Activated naive CD4-positive, alpha-beta T cell treated with anti-CD3 and anti-CD28 coated beads for 36 hours (primary cell): Measurements from ENCODE around the gene ILDR2. TPM values are rescaled to one million over a fixed set of nuclear protein-coding genes. Genes with fewer than 3 reads are reported as not detected.
A peak's percentile ranks its signal among the peaks of the same experiment; 100 is the strongest.

Experiments used
- CTCF ChIA-PET: fragments of 350-600 bp; sonication (Branson Sonifier 250); formaldehyde crosslinking; loops from one replicate; lab custom pipeline; 2021; ENCODE audit warnings: antibody characterized with exemption; lab: Charles Lee
- DNase-seq: peaks from one replicate; pipeline ENCODE4 v3.0.0-alpha.2; 2020
- H3K27ac Mint-ChIP-seq: one replicate; pipeline ENCODE4 v1.8.0; 2021; ENCODE audit warnings: mild to moderate bottlenecking, mixed read lengths
- H3K27me3 Mint-ChIP-seq: one replicate; pipeline ENCODE4 v1.8.0; 2021; ENCODE audit warnings: low read depth, mixed read lengths
- H3K36me3 Mint-ChIP-seq: one replicate; pipeline ENCODE4 v1.8.0; 2021; ENCODE audit warnings: low read depth, mixed read lengths
- H3K4me1 Mint-ChIP-seq: one replicate; pipeline ENCODE4 v1.8.0; 2021; ENCODE audit warnings: low read depth, mixed read lengths
- H3K4me3 Mint-ChIP-seq: one replicate; pipeline ENCODE4 v1.8.0; 2021; ENCODE audit warnings: mild to moderate bottlenecking, moderate library complexity, mixed read lengths
- H3K9me3 Mint-ChIP-seq: one replicate; pipeline ENCODE4 v1.8.0; 2021; ENCODE audit warnings: mixed read lengths
- intact Hi-C: fragments of 100-400 bp; cut with micrococcal nuclease; formaldehyde crosslinking; loops from one replicate; pipeline ENCODE4 v1.15.1; 2023
- total RNA-seq, 2 experiments: library from RNA; stranded (reverse); gene quantifications; one replicate each; pipeline ENCODE4 v1.2.3, GENCODE V29; 2021

Gene ILDR2
- total RNA-seq, 2 experiments from 2014 or later, result 9.1 to 10.5 TPM

GRCh38 chr1:166944186-166944967 is 31.0 kb downstream of the ILDR2 start:
- Mint-ChIP-seq H3K27me3 (peaks cover 22% of the 10 kb centered on the region), H3K4me3 (no peak overlapping the region), H3K4me1 (peaks cover 24% of the 10 kb centered on the region), H3K9me3 (no peaks in the 10 kb centered on the region), H3K27ac (no peak overlapping the region), H3K36me3 (no peaks in the 10 kb centered on the region)
- intact Hi-C loops, result loop anchor here (2.0 kb wide), 1 partner anchor 30 kb away; the partner anchor contains the start of gene ILDR2
- DNase-seq, result no peak
- CTCF ChIA-PET, result interaction anchor here (0.6 to 1.8 kb wide), 2 partner anchors 19 to 97 kb away, joined by 3 to 6 read pairs; no protein-coding TSS in a partner anchor

- Mint-ChIP-seq H3K36me3 (no peaks in the 10 kb centered on the region), H3K27ac (no peak overlapping the region), H3K4me1 (peaks cover 13% of the 10 kb centered on the region), H3K4me3 (no peak overlapping the region), H3K9me3 (no peaks in the 10 kb centered on the region), H3K27me3 (no peaks in the 10 kb centered on the region)
- intact Hi-C loops, result no loop called here
- CTCF ChIA-PET, result interaction anchor here (1.6 kb wide), 1 partner anchor 30 kb away, joined by 7 read pairs; no protein-coding TSS in a partner anchor
- no peak for DNase-seq
These were observed 35.5 kb downstream of the ILDR2 start for GRCh38 chr1:166939741-166940375.

GRCh38 chr1:166937962-166938361 is 37.4 kb downstream of the ILDR2 start:
- no peaks in the 10 kb centered on the region for H3K27me3 Mint-ChIP-seq
- no peaks in the 10 kb centered on the region for H3K9me3 Mint-ChIP-seq
- CTCF ChIA-PET, result interaction anchor here (0.7 to 1.4 kb wide), 2 partner anchors 9 to 16 kb away, joined by 3 to 4 read pairs; no protein-coding TSS in a partner anchor
- no peaks in the 10 kb centered on the region for H3K4me1 Mint-ChIP-seq
- H3K4me3 Mint-ChIP-seq, result no peak overlapping the region
- intact Hi-C loops, result no loop called here
- no peak for DNase-seq
- no peaks in the 10 kb centered on the region for H3K36me3 Mint-ChIP-seq
- no peak overlapping the region for H3K27ac Mint-ChIP-seq

GRCh38 chr1:166937329-166937728 is 38.0 kb downstream of the ILDR2 start:
- Mint-ChIP-seq H3K36me3 (no peaks in the 10 kb centered on the region), H3K4me1 (no peaks in the 10 kb centered on the region), H3K4me3 (no peak overlapping the region), H3K27ac (no peak overlapping the region), H3K27me3 (no peaks in the 10 kb centered on the region), H3K9me3 (no peaks in the 10 kb centered on the region)
- DNase-seq, result no peak
- intact Hi-C loops, result no loop called here
- CTCF ChIA-PET, result no interaction called here

GRCh38 chr1:166933633-166934032 is 41.7 kb downstream of the ILDR2 start:
- CTCF ChIA-PET, result interaction anchor here (0.6 to 1.1 kb wide), 3 partner anchors 17 to 127 kb away, joined by 4 read pairs; no protein-coding TSS in a partner anchor
- Mint-ChIP-seq H3K4me3 (no peak overlapping the region), H3K27me3 (no peaks in the 10 kb centered on the region), H3K27ac (no peak overlapping the region), H3K9me3 (no peaks in the 10 kb centered on the region), H3K36me3 (no peaks in the 10 kb centered on the region), H3K4me1 (no peaks in the 10 kb centered on the region)
- no peak for DNase-seq
- intact Hi-C loops, result no loop called here

GRCh38 chr1:166933140-166933539 is 42.2 kb downstream of the ILDR2 start:
- Mint-ChIP-seq H3K27ac (no peak overlapping the region), H3K36me3 (no peaks in the 10 kb centered on the region), H3K27me3 (no peaks in the 10 kb centered on the region), H3K4me3 (no peak overlapping the region), H3K4me1 (no peaks in the 10 kb centered on the region), H3K9me3 (no peaks in the 10 kb centered on the region)
- intact Hi-C loops, result no loop called here
- DNase-seq, result no peak
- CTCF ChIA-PET, result interaction anchor here (0.6 to 1.4 kb wide), 2 partner anchors 23 to 127 kb away, joined by 4 read pairs; no protein-coding TSS in a partner anchor

- no peaks in the 10 kb centered on the region for H3K36me3 Mint-ChIP-seq
- no peaks in the 10 kb centered on the region for H3K9me3 Mint-ChIP-seq
- no peaks in the 10 kb centered on the region for H3K4me1 Mint-ChIP-seq
- H3K27ac Mint-ChIP-seq, result no peak overlapping the region
- no peak overlapping the region for H3K4me3 Mint-ChIP-seq
- no peaks in the 10 kb centered on the region for H3K27me3 Mint-ChIP-seq
- intact Hi-C loops, result no loop called here
- no peak for DNase-seq
- CTCF ChIA-PET, result interaction anchor here (1.2 to 2.5 kb wide), 2 partner anchors 8 to 129 kb away, joined by 3 to 11 read pairs; no protein-coding TSS in a partner anchor
These were observed 45.4 kb downstream of the ILDR2 start for GRCh38 chr1:166929911-166930310.

- peaks cover under 1% of the 10 kb centered on the region for H3K27me3 Mint-ChIP-seq
- intact Hi-C loops, result no loop called here
- H3K36me3 Mint-ChIP-seq, result no peaks in the 10 kb centered on the region
- H3K27ac Mint-ChIP-seq, result no peak overlapping the region
- no peak for DNase-seq
- no peaks in the 10 kb centered on the region for H3K4me1 Mint-ChIP-seq
- no peaks in the 10 kb centered on the region for H3K9me3 Mint-ChIP-seq
- CTCF ChIA-PET, result interaction anchor here (0.8 kb wide), 1 partner anchor 170 kb away, joined by 3 read pairs; no protein-coding TSS in a partner anchor
- no peak overlapping the region for H3K4me3 Mint-ChIP-seq
These were observed 47.6 kb downstream of the ILDR2 start for GRCh38 chr1:166927701-166928100.

GRCh38 chr1:166925810-166926478 is 49.4 kb downstream of the ILDR2 start:
- DNase-seq, result no peak
- Mint-ChIP-seq H3K27ac (no peak overlapping the region), H3K36me3 (no peaks in the 10 kb centered on the region), H3K4me3 (no peak overlapping the region), H3K9me3 (no peaks in the 10 kb centered on the region), H3K27me3 (peaks cover 15% of the 10 kb centered on the region), H3K4me1 (no peaks in the 10 kb centered on the region)
- CTCF ChIA-PET, result interaction anchor here (0.6 to 1.6 kb wide), 2 partner anchors 19 to 44 kb away, joined by 3 to 6 read pairs; no protein-coding TSS in a partner anchor
- intact Hi-C loops, result no loop called here

GRCh38 chr1:166924823-166925541 is 50.4 kb downstream of the ILDR2 start:
- Mint-ChIP-seq H3K36me3 (no peaks in the 10 kb centered on the region), H3K9me3 (no peaks in the 10 kb centered on the region), H3K4me3 (no peak overlapping the region), H3K27ac (no peak overlapping the region), H3K4me1 (peaks cover 2% of the 10 kb centered on the region), H3K27me3 (peaks cover 21% of the 10 kb centered on the region)
- CTCF ChIA-PET, result interaction anchor here (0.6 to 1.6 kb wide), 3 partner anchors 20 to 200 kb away, joined by 3 to 6 read pairs (median 6); no protein-coding TSS in a partner anchor
- intact Hi-C loops, result no loop called here
- DNase-seq, result no peak

GRCh38 chr1:166920561-166921475 is 54.5 kb downstream of the ILDR2 start:
- Mint-ChIP-seq H3K4me1 (peaks cover 2% of the 10 kb centered on the region), H3K9me3 (no peaks in the 10 kb centered on the region), H3K36me3 (no peaks in the 10 kb centered on the region), H3K27me3 (peaks cover 35% of the 10 kb centered on the region), H3K27ac (no peak overlapping the region), H3K4me3 (peak overlapping the region; percentile 50)
- CTCF ChIA-PET, result interaction anchor here (1.2 kb wide), 1 partner anchor 11 kb away, joined by 3 read pairs; no protein-coding TSS in a partner anchor
- no peak for DNase-seq
- intact Hi-C loops, result no loop called here
